Measurements from ENCODE around the gene IFT43.

Gene IFT43

GRCh38 chr14:76115010-76115422 lies 129.5 kb downstream of the IFT43 start:
- Mint-ChIP-seq H3K36me3 (ENCODE audit: low read depth) (no peaks in the 10 kb centered on the region), H3K27ac (no peak overlapping the region), H3K4me3 (no peak overlapping the region), H3K27me3 (peaks cover 13% of the 10 kb centered on the region), H3K4me1 (ENCODE audit: low read depth) (no peaks in the 10 kb centered on the region), H3K9me3 (no peaks in the 10 kb centered on the region)

GRCh38 chr14:76117789-76118484 lies 132.4 kb downstream of the IFT43 start:
- Mint-ChIP-seq H3K4me1 (ENCODE audit: low read depth) (no peaks in the 10 kb centered on the region), H3K4me3 (no peak overlapping the region), H3K9me3 (no peaks in the 10 kb centered on the region)

GRCh38 chr14:76118594-76118993 lies 133.0 kb downstream of the IFT43 start:
- Mint-ChIP-seq H3K4me1 (ENCODE audit: low read depth) (no peaks in the 10 kb centered on the region), H3K9me3 (no peaks in the 10 kb centered on the region), H3K27ac (no peak overlapping the region), H3K4me3 (no peak overlapping the region), H3K36me3 (ENCODE audit: low read depth) (no peaks in the 10 kb centered on the region), H3K27me3 (peaks cover 13% of the 10 kb centered on the region)

More at GRCh38 chr14:76117789-76118484, 132.4 kb downstream of the IFT43 start:
- H3K27me3 Mint-ChIP-seq: peaks cover 13% of the 10 kb centered on the region
- H3K36me3 Mint-ChIP-seq (ENCODE audit: low read depth): no peaks in the 10 kb centered on the region
- H3K27ac Mint-ChIP-seq: no peak overlapping the region

GRCh38 chr14:76121089-76121748 lies 135.7 kb downstream of the IFT43 start:
- Mint-ChIP-seq H3K27me3 (peaks cover 4% of the 10 kb centered on the region), H3K4me1 (ENCODE audit: low read depth) (no peaks in the 10 kb centered on the region), H3K36me3 (ENCODE audit: low read depth) (no peaks in the 10 kb centered on the region), H3K27ac (no peak overlapping the region), H3K9me3 (no peaks in the 10 kb centered on the region), H3K4me3 (no peak overlapping the region)

- Mint-ChIP-seq H3K9me3 (no peaks in the 10 kb centered on the region), H3K27ac (no peak overlapping the region), H3K27me3 (peaks cover 12% of the 10 kb centered on the region), H3K4me1 (ENCODE audit: low read depth) (no peaks in the 10 kb centered on the region), H3K4me3 (no peak overlapping the region), H3K36me3 (ENCODE audit: low read depth) (no peaks in the 10 kb centered on the region)
These were observed 138.1 kb downstream of the IFT43 start for GRCh38 chr14:76123426-76124225.

GRCh38 chr14:76125511-76125910 lies 139.9 kb downstream of the IFT43 start:
- no peak overlapping the region for H3K27ac Mint-ChIP-seq
- H3K4me3 Mint-ChIP-seq: no peak overlapping the region
- H3K9me3 Mint-ChIP-seq: no peaks in the 10 kb centered on the region
- H3K4me1 Mint-ChIP-seq (ENCODE audit: low read depth): no peaks in the 10 kb centered on the region
- no peaks in the 10 kb centered on the region for H3K36me3 Mint-ChIP-seq (ENCODE audit: low read depth)
- H3K27me3 Mint-ChIP-seq: peaks cover 29% of the 10 kb centered on the region

- Mint-ChIP-seq H3K4me1 (ENCODE audit: low read depth) (no peaks in the 10 kb centered on the region), H3K36me3 (ENCODE audit: low read depth) (no peaks in the 10 kb centered on the region), H3K27ac (no peak overlapping the region), H3K9me3 (no peaks in the 10 kb centered on the region), H3K4me3 (no peak overlapping the region), H3K27me3 (peaks cover 34% of the 10 kb centered on the region)
These were observed 140.5 kb downstream of the IFT43 start for GRCh38 chr14:76126076-76126475.

GRCh38 chr14:76129851-76130576 lies 144.5 kb downstream of the IFT43 start:
- no peak overlapping the region for H3K27ac Mint-ChIP-seq
- no peaks in the 10 kb centered on the region for H3K9me3 Mint-ChIP-seq
- H3K4me3 Mint-ChIP-seq: no peak overlapping the region
- H3K27me3 Mint-ChIP-seq: peaks cover 67% of the 10 kb centered on the region
- H3K4me1 Mint-ChIP-seq (ENCODE audit: low read depth): no peaks in the 10 kb centered on the region
- no peaks in the 10 kb centered on the region for H3K36me3 Mint-ChIP-seq (ENCODE audit: low read depth)

- Mint-ChIP-seq H3K4me3 (no peak overlapping the region), H3K27ac (no peak overlapping the region), H3K36me3 (ENCODE audit: low read depth) (no peaks in the 10 kb centered on the region), H3K27me3 (peaks cover 75% of the 10 kb centered on the region), H3K9me3 (no peaks in the 10 kb centered on the region), H3K4me1 (ENCODE audit: low read depth) (no peaks in the 10 kb centered on the region)
These were observed 145.8 kb downstream of the IFT43 start for GRCh38 chr14:76131071-76131965.

- no peak overlapping the region for H3K27ac Mint-ChIP-seq
- H3K9me3 Mint-ChIP-seq: no peaks in the 10 kb centered on the region
- no peaks in the 10 kb centered on the region for H3K36me3 Mint-ChIP-seq (ENCODE audit: low read depth)
- no peak overlapping the region for H3K4me3 Mint-ChIP-seq
- H3K27me3 Mint-ChIP-seq: peaks cover 84% of the 10 kb centered on the region
- peaks cover 2% of the 10 kb centered on the region for H3K4me1 Mint-ChIP-seq (ENCODE audit: low read depth)
These were observed 147.5 kb downstream of the IFT43 start for GRCh38 chr14:76133103-76133502.
